ENCODE results near the gene MEN1.

Gene MEN1

DNA sequence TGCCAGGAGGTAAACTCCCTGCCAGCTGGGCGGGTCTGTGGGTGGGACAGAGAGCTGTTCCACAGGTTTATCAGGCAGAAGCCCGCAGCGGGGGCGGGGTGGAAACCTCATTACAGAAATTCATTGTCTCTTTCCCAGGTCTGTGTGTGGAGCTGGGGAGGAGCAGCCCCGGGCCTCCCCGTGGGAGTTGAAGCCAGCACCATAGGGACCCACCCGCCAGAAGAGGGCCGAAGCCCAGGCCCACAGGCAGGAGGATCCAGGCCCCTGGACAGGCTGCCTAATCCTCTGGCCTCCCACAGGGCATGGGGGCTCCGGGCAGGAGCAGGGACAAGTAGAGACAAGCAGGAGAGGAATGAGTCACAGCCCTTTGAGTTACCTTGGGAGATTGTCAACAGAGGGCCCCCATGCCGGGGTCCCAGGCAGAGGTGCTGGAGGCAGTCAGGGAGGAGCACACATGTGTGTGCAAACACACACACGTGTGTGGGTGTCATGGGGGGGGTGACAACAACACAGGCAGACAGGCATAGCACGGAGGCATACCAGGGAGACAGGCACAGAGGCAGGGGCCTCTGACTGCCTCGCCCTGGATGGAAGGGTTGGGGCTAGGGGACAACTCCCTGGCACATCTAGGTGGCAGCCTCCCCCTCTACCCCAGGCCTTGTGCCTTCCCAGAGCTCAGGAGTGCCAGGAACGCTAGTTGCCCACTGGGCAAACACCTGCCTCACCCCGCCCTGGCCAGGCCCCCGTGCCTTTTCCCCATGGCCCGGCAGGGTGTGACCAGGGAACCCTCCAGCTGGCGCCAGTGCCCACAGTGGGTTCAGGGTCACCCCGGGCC lies 32.7 kb upstream of the MEN1 start (continued):
- TF ChIP-seq ZNF530 (tag by site-specific recombination; IDR thresholded peaks at IDR 0.05; ENCODE audit: low read depth) (no peak), ZFHX2 (tag by site-specific recombination; conservative IDR thresholded peaks at IDR 0.05) (peak; percentile 83), ZNF221 (tag by site-specific recombination; IDR thresholded peaks at IDR 0.05; ENCODE audit: borderline replicate concordance) (no peak), ZNF585B (tag by site-specific recombination; IDR thresholded peaks at IDR 0.05) (no peak), HOXA7 (CRISPR knock-in tag; IDR thresholded peaks at IDR 0.05; ENCODE audit: borderline replicate concordance) (no peak), TRIM28 (IDR thresholded peaks at IDR 0.05; ENCODE audit: borderline replicate concordance, low read length) (no peak), ZNF768 (tag by site-specific recombination; IDR thresholded peaks at IDR 0.05) (no peak), ZNF596 (tag by site-specific recombination; IDR thresholded peaks at IDR 0.05) (no peak), ZNF777 (tag by site-specific recombination; IDR thresholded peaks at IDR 0.05; ENCODE audit: borderline replicate concordance) (no peak), ZNF223 (tag by site-specific recombination; IDR thresholded peaks at IDR 0.05) (no peak), ZNF23 (tag by site-specific recombination; IDR thresholded peaks at IDR 0.05; ENCODE audit: borderline replicate concordance) (no peak), ZNF354C (tag by site-specific recombination; IDR thresholded peaks at IDR 0.05; ENCODE audit: borderline replicate concordance, low read depth) (no peak), IKZF3 (tag by site-specific recombination; IDR thresholded peaks at IDR 0.05) (peak; percentile 77), ZSCAN30 (tag by site-specific recombination; IDR thresholded peaks at IDR 0.05) (no peak; the same call in 1 of the 2 replicates), MZF1 (tag by site-specific recombination; IDR thresholded peaks at IDR 0.05; ENCODE audit: borderline replicate concordance) (no peak), ZNF366 (tag by site-specific recombination; conservative IDR thresholded peaks at IDR 0.05) (0 out of 2 replicates have a peak, but pooled peaks have one; percentile 25), ZNF510 (tag by site-specific recombination; IDR thresholded peaks at IDR 0.05; ENCODE audit: insufficient replicate concordance) (no peak), ZFP69B (tag by site-specific recombination; IDR thresholded peaks at IDR 0.05) (peak; percentile 59; the same call in 1 of the 2 replicates), ZNF302 (tag by site-specific recombination; IDR thresholded peaks at IDR 0.05; ENCODE audit: low read depth) (no peak), ZNF335 (tag by site-specific recombination; conservative IDR thresholded peaks at IDR 0.05) (peak; percentile 95), ZBTB1 (tag by site-specific recombination; IDR thresholded peaks at IDR 0.05) (no peak), ZNF16 (tag by site-specific recombination; IDR thresholded peaks at IDR 0.05; ENCODE audit: low read depth) (no peak), ZNF132 (tag by site-specific recombination; IDR thresholded peaks at IDR 0.05; ENCODE audit: borderline replicate concordance) (no peak), ZNF157 (tag by site-specific recombination; IDR thresholded peaks at IDR 0.05) (no peak), ZNF404 (tag by site-specific recombination; IDR thresholded peaks at IDR 0.05) (no peak), KLF9 (tag by site-specific recombination; IDR thresholded peaks at IDR 0.05; ENCODE audit: low read depth) (no peak), ZNF239 (tag by site-specific recombination; IDR thresholded peaks at IDR 0.05) (no peak)
- TF ChIP-seq, protein P1, sequence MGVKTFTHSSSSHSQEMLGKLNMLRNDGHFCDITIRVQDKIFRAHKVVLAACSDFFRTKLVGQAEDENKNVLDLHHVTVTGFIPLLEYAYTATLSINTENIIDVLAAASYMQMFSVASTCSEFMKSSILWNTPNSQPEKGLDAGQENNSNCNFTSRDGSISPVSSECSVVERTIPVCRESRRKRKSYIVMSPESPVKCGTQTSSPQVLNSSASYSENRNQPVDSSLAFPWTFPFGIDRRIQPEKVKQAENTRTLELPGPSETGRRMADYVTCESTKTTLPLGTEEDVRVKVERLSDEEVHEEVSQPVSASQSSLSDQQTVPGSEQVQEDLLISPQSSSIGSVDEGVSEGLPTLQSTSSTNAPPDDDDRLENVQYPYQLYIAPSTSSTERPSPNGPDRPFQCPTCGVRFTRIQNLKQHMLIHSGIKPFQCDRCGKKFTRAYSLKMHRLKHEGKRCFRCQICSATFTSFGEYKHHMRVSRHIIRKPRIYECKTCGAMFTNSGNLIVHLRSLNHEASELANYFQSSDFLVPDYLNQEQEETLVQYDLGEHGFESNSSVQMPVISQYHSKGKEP (tag by site-specific recombination; IDR thresholded peaks at IDR 0.05), result no peak
- TF ChIP-seq, protein P2, sequence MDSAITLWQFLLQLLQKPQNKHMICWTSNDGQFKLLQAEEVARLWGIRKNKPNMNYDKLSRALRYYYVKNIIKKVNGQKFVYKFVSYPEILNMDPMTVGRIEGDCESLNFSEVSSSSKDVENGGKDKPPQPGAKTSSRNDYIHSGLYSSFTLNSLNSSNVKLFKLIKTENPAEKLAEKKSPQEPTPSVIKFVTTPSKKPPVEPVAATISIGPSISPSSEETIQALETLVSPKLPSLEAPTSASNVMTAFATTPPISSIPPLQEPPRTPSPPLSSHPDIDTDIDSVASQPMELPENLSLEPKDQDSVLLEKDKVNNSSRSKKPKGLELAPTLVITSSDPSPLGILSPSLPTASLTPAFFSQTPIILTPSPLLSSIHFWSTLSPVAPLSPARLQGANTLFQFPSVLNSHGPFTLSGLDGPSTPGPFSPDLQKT (IDR thresholded peaks at IDR 0.05; ENCODE audit: borderline replicate concordance, low read depth, low read length), result no peak
- TF ChIP-seq, protein P3, sequence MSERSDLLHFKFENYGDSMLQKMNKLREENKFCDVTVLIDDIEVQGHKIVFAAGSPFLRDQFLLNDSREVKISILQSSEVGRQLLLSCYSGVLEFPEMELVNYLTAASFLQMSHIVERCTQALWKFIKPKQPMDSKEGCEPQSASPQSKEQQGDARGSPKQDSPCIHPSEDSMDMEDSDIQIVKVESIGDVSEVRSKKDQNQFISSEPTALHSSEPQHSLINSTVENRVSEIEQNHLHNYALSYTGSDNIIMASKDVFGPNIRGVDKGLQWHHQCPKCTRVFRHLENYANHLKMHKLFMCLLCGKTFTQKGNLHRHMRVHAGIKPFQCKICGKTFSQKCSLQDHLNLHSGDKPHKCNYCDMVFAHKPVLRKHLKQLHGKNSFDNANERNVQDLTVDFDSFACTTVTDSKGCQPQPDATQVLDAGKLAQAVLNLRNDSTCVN (tag by site-specific recombination; optimal IDR thresholded peaks at IDR 0.05), result no peak
- TF ChIP-seq, protein P4, sequence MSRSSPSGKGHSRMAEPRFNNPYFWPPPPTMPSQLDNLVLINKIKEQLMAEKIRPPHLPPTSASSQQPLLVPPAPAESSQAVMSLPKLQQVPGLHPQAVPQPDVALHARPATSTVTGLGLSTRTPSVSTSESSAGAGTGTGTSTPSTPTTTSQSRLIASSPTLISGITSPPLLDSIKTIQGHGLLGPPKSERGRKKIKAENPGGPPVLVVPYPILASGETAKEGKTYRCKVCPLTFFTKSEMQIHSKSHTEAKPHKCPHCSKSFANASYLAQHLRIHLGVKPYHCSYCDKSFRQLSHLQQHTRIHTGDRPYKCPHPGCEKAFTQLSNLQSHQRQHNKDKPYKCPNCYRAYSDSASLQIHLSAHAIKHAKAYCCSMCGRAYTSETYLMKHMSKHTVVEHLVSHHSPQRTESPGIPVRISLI (tag by site-specific recombination; IDR thresholded peaks at IDR 0.05), result no peak
- TF ChIP-seq, protein P5, sequence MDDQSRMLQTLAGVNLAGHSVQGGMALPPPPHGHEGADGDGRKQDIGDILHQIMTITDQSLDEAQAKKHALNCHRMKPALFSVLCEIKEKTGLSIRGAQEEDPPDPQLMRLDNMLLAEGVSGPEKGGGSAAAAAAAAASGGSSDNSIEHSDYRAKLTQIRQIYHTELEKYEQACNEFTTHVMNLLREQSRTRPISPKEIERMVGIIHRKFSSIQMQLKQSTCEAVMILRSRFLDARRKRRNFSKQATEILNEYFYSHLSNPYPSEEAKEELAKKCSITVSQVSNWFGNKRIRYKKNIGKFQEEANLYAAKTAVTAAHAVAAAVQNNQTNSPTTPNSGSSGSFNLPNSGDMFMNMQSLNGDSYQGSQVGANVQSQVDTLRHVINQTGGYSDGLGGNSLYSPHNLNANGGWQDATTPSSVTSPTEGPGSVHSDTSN (CRISPR knock-in tag; IDR thresholded peaks at IDR 0.05), result no peak
- TF ChIP-seq, protein P6, sequence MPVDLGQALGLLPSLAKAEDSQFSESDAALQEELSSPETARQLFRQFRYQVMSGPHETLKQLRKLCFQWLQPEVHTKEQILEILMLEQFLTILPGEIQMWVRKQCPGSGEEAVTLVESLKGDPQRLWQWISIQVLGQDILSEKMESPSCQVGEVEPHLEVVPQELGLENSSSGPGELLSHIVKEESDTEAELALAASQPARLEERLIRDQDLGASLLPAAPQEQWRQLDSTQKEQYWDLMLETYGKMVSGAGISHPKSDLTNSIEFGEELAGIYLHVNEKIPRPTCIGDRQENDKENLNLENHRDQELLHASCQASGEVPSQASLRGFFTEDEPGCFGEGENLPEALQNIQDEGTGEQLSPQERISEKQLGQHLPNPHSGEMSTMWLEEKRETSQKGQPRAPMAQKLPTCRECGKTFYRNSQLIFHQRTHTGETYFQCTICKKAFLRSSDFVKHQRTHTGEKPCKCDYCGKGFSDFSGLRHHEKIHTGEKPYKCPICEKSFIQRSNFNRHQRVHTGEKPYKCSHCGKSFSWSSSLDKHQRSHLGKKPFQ (tag by site-specific recombination; IDR thresholded peaks at IDR 0.05), result no peak

Measured in HEK293 (cell line).